ENCODE results near the gene NXPE2. TPM values are rescaled to one million over a fixed set of nuclear protein-coding genes. Genes with fewer than 3 reads are reported as not detected.

NXPE2 gene
- total RNA-seq, 1 donor, result under 0.01 TPM

DNA sequence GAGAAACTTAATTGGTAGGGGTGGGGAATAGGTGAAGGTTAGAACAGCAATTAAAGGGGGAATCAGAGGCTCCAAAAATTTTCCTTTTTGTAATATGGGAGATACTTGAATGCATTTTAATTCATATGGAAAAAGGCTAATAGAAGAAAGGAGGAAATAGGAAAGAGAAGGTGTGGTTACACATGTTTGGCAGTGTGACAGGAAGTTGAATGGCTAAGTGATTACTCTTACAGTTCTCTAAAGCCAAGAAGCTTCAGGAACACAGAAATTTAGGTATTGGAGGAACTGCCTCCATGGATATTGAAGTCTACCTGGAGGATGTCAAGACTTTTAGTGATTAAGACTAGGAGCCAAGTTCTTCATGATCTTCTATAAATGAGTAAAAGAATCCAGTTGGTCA lies 6.3 kb downstream of the NXPE2 start:
- no peaks in the 10 kb centered on the region for H3K36me3 ChIP-seq (ENCODE audit: insufficient read depth, low read length)
- no peaks in the 10 kb centered on the region for H3K79me2 ChIP-seq (ENCODE audit: insufficient read depth, low read length)
- H4K20me1 ChIP-seq (ENCODE audit: insufficient read depth, low read length), result no peaks in the 10 kb centered on the region
- H3K4me2 ChIP-seq (ENCODE audit: insufficient read depth, low read length), result no peak overlapping the region
- no peak overlapping the region for H3K4me3 ChIP-seq (ENCODE audit: insufficient read depth, low read length)
- no peaks in the 10 kb centered on the region for H3K27me3 ChIP-seq (ENCODE audit: insufficient read depth, low read length)
- no peak for DNase-seq (ENCODE audit: insufficient read length, low spot score, missing footprints)
- no peak overlapping the region for H2AFZ ChIP-seq (ENCODE audit: low read length)
- no peaks in the 10 kb centered on the region for H3K4me1 ChIP-seq (ENCODE audit: insufficient read depth, low read length)
- H3K27ac ChIP-seq (ENCODE audit: low read depth, low read length), result no peak overlapping the region
- no peaks in the 10 kb centered on the region for H3K9me3 ChIP-seq (ENCODE audit: low read depth, low read length)
- TF ChIP-seq, protein P1, sequence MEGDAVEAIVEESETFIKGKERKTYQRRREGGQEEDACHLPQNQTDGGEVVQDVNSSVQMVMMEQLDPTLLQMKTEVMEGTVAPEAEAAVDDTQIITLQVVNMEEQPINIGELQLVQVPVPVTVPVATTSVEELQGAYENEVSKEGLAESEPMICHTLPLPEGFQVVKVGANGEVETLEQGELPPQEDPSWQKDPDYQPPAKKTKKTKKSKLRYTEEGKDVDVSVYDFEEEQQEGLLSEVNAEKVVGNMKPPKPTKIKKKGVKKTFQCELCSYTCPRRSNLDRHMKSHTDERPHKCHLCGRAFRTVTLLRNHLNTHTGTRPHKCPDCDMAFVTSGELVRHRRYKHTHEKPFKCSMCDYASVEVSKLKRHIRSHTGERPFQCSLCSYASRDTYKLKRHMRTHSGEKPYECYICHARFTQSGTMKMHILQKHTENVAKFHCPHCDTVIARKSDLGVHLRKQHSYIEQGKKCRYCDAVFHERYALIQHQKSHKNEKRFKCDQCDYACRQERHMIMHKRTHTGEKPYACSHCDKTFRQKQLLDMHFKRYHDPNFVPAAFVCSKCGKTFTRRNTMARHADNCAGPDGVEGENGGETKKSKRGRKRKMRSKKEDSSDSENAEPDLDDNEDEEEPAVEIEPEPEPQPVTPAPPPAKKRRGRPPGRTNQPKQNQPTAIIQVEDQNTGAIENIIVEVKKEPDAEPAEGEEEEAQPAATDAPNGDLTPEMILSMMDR (IDR thresholded peaks at IDR 0.05; ENCODE audit: extremely low read depth, low read depth, low read length), result no peak

DNA sequence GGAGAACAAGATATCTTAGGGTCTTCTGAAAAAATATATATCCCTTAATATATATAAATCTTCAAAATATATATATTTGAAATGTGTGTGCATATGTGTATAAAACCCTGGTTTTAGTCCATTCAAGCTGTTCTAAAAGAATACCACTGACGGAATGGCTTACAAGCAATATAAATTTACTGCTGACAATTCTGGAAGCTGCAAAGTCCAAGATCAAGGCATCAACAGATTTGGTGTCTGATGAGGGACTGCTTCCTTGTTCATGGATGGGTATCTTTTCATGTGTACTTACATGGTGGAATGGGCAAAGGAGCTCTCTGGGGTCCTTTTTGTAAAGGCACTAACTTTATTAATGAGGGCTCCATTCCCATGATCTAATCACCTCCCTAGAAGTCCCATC lies 6.8 kb downstream of the NXPE2 start:
- Histone ChIP-seq H3K9me3 (ENCODE audit: low read depth, low read length) (no peaks in the 10 kb centered on the region), H3K4me2 (ENCODE audit: insufficient read depth, low read length) (no peak overlapping the region), H3K79me2 (ENCODE audit: insufficient read depth, low read length) (no peaks in the 10 kb centered on the region), H3K27ac (ENCODE audit: low read depth, low read length) (no peak overlapping the region), H4K20me1 (ENCODE audit: insufficient read depth, low read length) (no peaks in the 10 kb centered on the region), H3K36me3 (ENCODE audit: insufficient read depth, low read length) (no peaks in the 10 kb centered on the region), H3K27me3 (ENCODE audit: insufficient read depth, low read length) (no peaks in the 10 kb centered on the region), H3K4me3 (ENCODE audit: insufficient read depth, low read length) (no peak overlapping the region), H2AFZ (ENCODE audit: low read length) (no peak overlapping the region), H3K4me1 (ENCODE audit: insufficient read depth, low read length) (no peaks in the 10 kb centered on the region)
- TF ChIP-seq, protein P1 (IDR thresholded peaks at IDR 0.05; ENCODE audit: extremely low read depth, low read depth, low read length), result no peak
- no peak for DNase-seq (ENCODE audit: insufficient read length, low spot score, missing footprints)

DNA sequence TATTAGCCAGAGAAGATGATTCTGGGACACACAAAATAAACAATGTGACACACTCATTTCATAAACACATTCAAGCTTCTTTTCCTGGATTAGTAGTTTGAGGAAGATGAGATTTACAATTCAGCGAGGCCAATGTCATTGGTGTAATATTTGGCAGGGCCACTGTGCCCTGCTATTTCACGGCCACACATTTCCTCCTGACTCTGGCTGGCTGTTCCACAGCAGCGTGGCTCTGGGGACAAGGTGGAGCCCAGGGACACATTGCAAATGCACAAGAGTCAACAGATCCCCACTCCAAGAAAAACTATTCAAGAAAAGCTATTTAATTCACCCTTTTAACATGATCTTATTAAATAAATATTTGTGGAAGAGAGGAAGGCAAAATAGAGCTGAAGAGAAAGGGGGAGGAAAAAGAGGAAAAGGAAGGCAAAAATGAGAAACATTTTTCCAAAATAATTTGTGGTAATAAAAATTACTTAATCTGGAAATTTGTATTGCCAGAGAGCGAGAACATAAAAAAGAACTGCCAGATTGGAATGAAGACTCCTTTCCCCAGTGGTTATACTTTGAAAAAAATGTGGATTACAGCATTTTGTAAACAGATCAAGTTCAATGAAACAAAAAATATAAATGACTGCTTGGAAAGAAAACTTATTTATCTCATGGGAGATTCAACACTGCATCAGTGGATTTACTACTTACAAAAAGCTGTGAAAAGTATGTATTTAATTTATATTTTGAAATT lies 27.1 kb downstream of the NXPE2 start:
- no peak overlapping the region for H2AFZ ChIP-seq (ENCODE audit: low read length)
- no peaks in the 10 kb centered on the region for H4K20me1 ChIP-seq (ENCODE audit: insufficient read depth, low read length)
- no peak overlapping the region for H3K27ac ChIP-seq (ENCODE audit: low read depth, low read length)
- no peaks in the 10 kb centered on the region for H3K36me3 ChIP-seq (ENCODE audit: insufficient read depth, low read length)
- H3K27me3 ChIP-seq (ENCODE audit: insufficient read depth, low read length), result no peaks in the 10 kb centered on the region
- H3K4me2 ChIP-seq (ENCODE audit: insufficient read depth, low read length), result no peak overlapping the region
- no peak overlapping the region for H3K4me3 ChIP-seq (ENCODE audit: insufficient read depth, low read length)
- H3K9me3 ChIP-seq (ENCODE audit: low read depth, low read length), result no peaks in the 10 kb centered on the region
- no peak for DNase-seq (ENCODE audit: insufficient read length, low spot score, missing footprints)
- TF ChIP-seq, protein P1 (IDR thresholded peaks at IDR 0.05; ENCODE audit: extremely low read depth, low read depth, low read length), result no peak
- no peaks in the 10 kb centered on the region for H3K4me1 ChIP-seq (ENCODE audit: insufficient read depth, low read length)
- H3K79me2 ChIP-seq (ENCODE audit: insufficient read depth, low read length), result no peaks in the 10 kb centered on the region

DNA sequence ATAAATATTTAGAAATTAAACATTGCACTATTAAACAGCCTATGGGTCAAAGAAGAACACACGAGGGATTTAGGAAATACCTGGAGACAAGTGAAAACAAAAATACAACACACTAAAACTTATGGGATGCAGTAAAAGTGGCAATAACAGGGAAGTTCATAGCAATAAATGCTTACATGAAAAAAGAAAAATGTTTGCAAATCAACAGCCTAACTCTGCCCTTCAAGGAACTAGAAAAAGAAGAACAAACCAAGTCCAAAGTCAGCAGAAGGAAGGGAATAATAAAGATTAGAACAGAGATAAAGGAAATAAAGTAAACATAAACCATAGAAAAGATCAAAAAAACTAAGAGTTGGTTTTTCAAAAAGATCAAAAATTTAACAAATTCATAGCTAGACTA lies 31.6 kb downstream of the NXPE2 start:
- Histone ChIP-seq H2AFZ (ENCODE audit: low read length) (no peak overlapping the region), H3K4me2 (ENCODE audit: insufficient read depth, low read length) (no peak overlapping the region), H3K27me3 (ENCODE audit: insufficient read depth, low read length) (no peaks in the 10 kb centered on the region), H3K4me3 (ENCODE audit: insufficient read depth, low read length) (no peak overlapping the region), H3K27ac (ENCODE audit: low read depth, low read length) (no peak overlapping the region), H4K20me1 (ENCODE audit: insufficient read depth, low read length) (no peaks in the 10 kb centered on the region), H3K9me3 (ENCODE audit: low read depth, low read length) (no peaks in the 10 kb centered on the region), H3K36me3 (ENCODE audit: insufficient read depth, low read length) (no peaks in the 10 kb centered on the region), H3K79me2 (ENCODE audit: insufficient read depth, low read length) (no peaks in the 10 kb centered on the region), H3K4me1 (ENCODE audit: insufficient read depth, low read length) (no peaks in the 10 kb centered on the region)
- no peak for DNase-seq (ENCODE audit: insufficient read length, low spot score, missing footprints)
- TF ChIP-seq, protein P1 (IDR thresholded peaks at IDR 0.05; ENCODE audit: extremely low read depth, low read depth, low read length), result no peak

All from osteoblast (primary cell).